WTC11 (cell line): Measurements from ENCODE around the gene MID1.

ENCODE experiments used
- CTCF ChIP-seq: fragments of 200-600 bp; IDR thresholded peaks from 2 replicates; pipeline ENCODE4 v1.8.0; 2022; ENCODE audit warnings: antibody characterized with exemption
- FOXP1 ChIP-seq: sonication (generic); formaldehyde crosslinking; IDR thresholded peaks from 2 replicates; pipeline ENCODE4 v1.8.0; 2022; ENCODE audit warnings: missing genetic modification reagents, mild to moderate bottlenecking, moderate library complexity, borderline replicate concordance
- PRDM15 ChIP-seq: sonication (generic); formaldehyde crosslinking; IDR thresholded peaks from 2 replicates; pipeline ENCODE4 v1.8.0; 2022; ENCODE audit warnings: missing genetic modification reagents

- TF ChIP-seq FOXP1 (CRISPR knock-in tag) = no peak
- no peak for TF ChIP-seq CTCF
- TF ChIP-seq PRDM15 = no peak
Measured at GRCh38 chrX:10519761-10520160, 100.6 kb downstream of the MID1 start.
